ENCODE measurements around the gene RANBP1.

Gene RANBP1

GRCh38 chr22:20107471-20107901 lies 8.4 kb upstream of the RANBP1 start:
- no peak overlapping the region for H3K4me3 ChIP-seq (ENCODE audit: low read depth, low read length)
- H3K4me1 ChIP-seq, result no peaks in the 10 kb centered on the region
- TF ChIP-seq, protein P1, sequence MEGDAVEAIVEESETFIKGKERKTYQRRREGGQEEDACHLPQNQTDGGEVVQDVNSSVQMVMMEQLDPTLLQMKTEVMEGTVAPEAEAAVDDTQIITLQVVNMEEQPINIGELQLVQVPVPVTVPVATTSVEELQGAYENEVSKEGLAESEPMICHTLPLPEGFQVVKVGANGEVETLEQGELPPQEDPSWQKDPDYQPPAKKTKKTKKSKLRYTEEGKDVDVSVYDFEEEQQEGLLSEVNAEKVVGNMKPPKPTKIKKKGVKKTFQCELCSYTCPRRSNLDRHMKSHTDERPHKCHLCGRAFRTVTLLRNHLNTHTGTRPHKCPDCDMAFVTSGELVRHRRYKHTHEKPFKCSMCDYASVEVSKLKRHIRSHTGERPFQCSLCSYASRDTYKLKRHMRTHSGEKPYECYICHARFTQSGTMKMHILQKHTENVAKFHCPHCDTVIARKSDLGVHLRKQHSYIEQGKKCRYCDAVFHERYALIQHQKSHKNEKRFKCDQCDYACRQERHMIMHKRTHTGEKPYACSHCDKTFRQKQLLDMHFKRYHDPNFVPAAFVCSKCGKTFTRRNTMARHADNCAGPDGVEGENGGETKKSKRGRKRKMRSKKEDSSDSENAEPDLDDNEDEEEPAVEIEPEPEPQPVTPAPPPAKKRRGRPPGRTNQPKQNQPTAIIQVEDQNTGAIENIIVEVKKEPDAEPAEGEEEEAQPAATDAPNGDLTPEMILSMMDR (IDR thresholded peaks at IDR 0.05), result no peak
- H3K9ac ChIP-seq, result no peak overlapping the region
- no peak overlapping the region for H3K4me2 ChIP-seq (ENCODE audit: low read length)
- no peak overlapping the region for H3K27ac ChIP-seq
- H3K79me2 ChIP-seq, result no peaks in the 10 kb centered on the region
- H3K27me3 ChIP-seq (ENCODE audit: control insufficient read depth, insufficient read depth, low read length), result no peaks in the 10 kb centered on the region
- H3K9me3 ChIP-seq (ENCODE audit: control insufficient read depth, low read length), result no peaks in the 10 kb centered on the region
- no peak overlapping the region for H2AFZ ChIP-seq
- H3K36me3 ChIP-seq (ENCODE audit: control insufficient read depth, insufficient read depth, low read length), result no peaks in the 10 kb centered on the region

- Histone ChIP-seq H3K36me3 (ENCODE audit: control insufficient read depth, insufficient read depth, low read length) (no peaks in the 10 kb centered on the region), H2AFZ (no peak overlapping the region), H3K4me2 (ENCODE audit: low read length) (no peak overlapping the region), H3K4me1 (no peaks in the 10 kb centered on the region), H3K4me3 (ENCODE audit: low read depth, low read length) (no peak overlapping the region), H3K27me3 (ENCODE audit: control insufficient read depth, insufficient read depth, low read length) (no peaks in the 10 kb centered on the region), H3K79me2 (no peaks in the 10 kb centered on the region), H3K27ac (no peak overlapping the region), H3K9me3 (ENCODE audit: control insufficient read depth, low read length) (no peaks in the 10 kb centered on the region), H3K9ac (no peak overlapping the region)
- TF ChIP-seq, protein P1 (IDR thresholded peaks at IDR 0.05), result no peak
Measured at GRCh38 chr22:20107951-20108756, 7.8 kb upstream of the RANBP1 start.

DNA sequence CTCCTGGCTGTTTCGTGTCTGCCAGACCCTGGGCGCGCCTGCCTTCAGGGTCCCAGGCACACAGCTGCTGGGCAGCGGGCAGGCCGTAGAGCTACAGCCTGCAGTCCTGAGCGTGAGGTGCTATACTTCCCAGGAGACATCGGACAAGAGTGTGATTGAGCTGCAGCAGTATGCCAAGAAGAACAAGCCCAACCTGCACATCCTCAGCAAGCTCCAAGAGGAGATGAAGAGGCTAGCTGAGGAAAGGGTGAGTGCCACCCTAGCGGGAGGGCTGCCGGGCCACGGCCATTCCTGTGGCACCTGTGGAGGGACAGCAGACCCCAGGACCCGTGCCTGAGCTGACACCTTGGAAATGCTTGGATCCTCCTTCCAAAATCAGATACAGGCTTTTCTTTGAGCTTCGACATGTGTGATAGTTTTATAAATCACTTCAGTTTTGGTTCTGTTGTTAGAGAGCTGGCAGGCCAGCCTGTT lies 7.1 kb upstream of the RANBP1 start:
- Histone ChIP-seq H3K4me1 (no peaks in the 10 kb centered on the region), H3K79me2 (no peaks in the 10 kb centered on the region), H3K36me3 (ENCODE audit: control insufficient read depth, insufficient read depth, low read length) (no peaks in the 10 kb centered on the region), H3K4me3 (ENCODE audit: low read depth, low read length) (no peak overlapping the region), H3K9me3 (ENCODE audit: control insufficient read depth, low read length) (no peaks in the 10 kb centered on the region), H2AFZ (no peak overlapping the region), H3K27me3 (ENCODE audit: control insufficient read depth, insufficient read depth, low read length) (no peaks in the 10 kb centered on the region), H3K9ac (no peak overlapping the region), H3K4me2 (ENCODE audit: low read length) (no peak overlapping the region), H3K27ac (no peak overlapping the region)
- TF ChIP-seq, protein P1 (IDR thresholded peaks at IDR 0.05), result no peak

- Histone ChIP-seq H2AFZ (no peak overlapping the region), H3K27me3 (ENCODE audit: control insufficient read depth, insufficient read depth, low read length) (no peaks in the 10 kb centered on the region), H3K4me3 (ENCODE audit: low read depth, low read length) (no peak overlapping the region), H3K4me1 (no peaks in the 10 kb centered on the region), H3K9me3 (ENCODE audit: control insufficient read depth, low read length) (no peaks in the 10 kb centered on the region), H3K9ac (no peak overlapping the region), H3K36me3 (ENCODE audit: control insufficient read depth, insufficient read depth, low read length) (no peaks in the 10 kb centered on the region), H3K4me2 (ENCODE audit: low read length) (no peak overlapping the region), H3K27ac (no peak overlapping the region), H3K79me2 (no peaks in the 10 kb centered on the region)
- TF ChIP-seq, protein P1 (IDR thresholded peaks at IDR 0.05), result no peak
Measured at GRCh38 chr22:20109411-20110358, 6.2 kb upstream of the RANBP1 start.

Measured in parathyroid adenoma (tissue), 2 donors.